HPDE6-E6E7 (cell line): ENCODE data around the gene WNT11.

Source experiments
- DNase-seq: peaks from one replicate; pipeline ENCODE4 v3.0.0; 2011; ENCODE audit warnings: missing footprints; ENCODE audit errors: extremely low spot score

The WNT11 gene

GRCh38 chr11:76218449-76219178 lies 12.3 kb upstream of the WNT11 start:
- DNase-seq: no peak

GRCh38 chr11:76217653-76218160 lies 11.4 kb upstream of the WNT11 start:
- no peak for DNase-seq

- DNase-seq: no peak
Measured at GRCh38 chr11:76216536-76217325, 10.4 kb upstream of the WNT11 start.

GRCh38 chr11:76215941-76216340 lies 9.6 kb upstream of the WNT11 start:
- DNase-seq: no peak

GRCh38 chr11:76214968-76215548 lies 8.8 kb upstream of the WNT11 start:
- DNase-seq: no peak

GRCh38 chr11:76214186-76214585 lies 7.9 kb upstream of the WNT11 start:
- DNase-seq: no peak

GRCh38 chr11:76212086-76213035 lies 6.1 kb upstream of the WNT11 start:
- no peak for DNase-seq

- no peak for DNase-seq
Measured at GRCh38 chr11:76210931-76211851, 4.9 kb upstream of the WNT11 start.

GRCh38 chr11:76209973-76210930 lies 4.0 kb upstream of the WNT11 start:
- DNase-seq: no peak

GRCh38 chr11:76209375-76209972 lies 3.2 kb upstream of the WNT11 start:
- no peak for DNase-seq

GRCh38 chr11:76208438-76209374 lies 2.4 kb upstream of the WNT11 start:
- peak; percentile 50 for DNase-seq

- DNase-seq: peak; percentile 79
Measured at GRCh38 chr11:76207642-76208401, 1.5 kb upstream of the WNT11 start.

GRCh38 chr11:76206077-76206326 lies 300 bp downstream of the WNT11 start:
- no peak for DNase-seq

- DNase-seq: no peak
Measured at GRCh38 chr11:76205252-76206076, 838 bp downstream of the WNT11 start.

- DNase-seq: no peak
Measured at GRCh38 chr11:76203937-76204336, 2.4 kb downstream of the WNT11 start.
